PFSK-1 (cell line): ENCODE measurements around the gene CLIC3.

Source experiments
- POLR2AphosphoS5 ChIP-seq: IDR thresholded peaks from 2 replicates; pipeline ENCODE4 v1.6.1; 2012; ENCODE audit warnings: low read depth, mild to moderate bottlenecking, control low read depth, low read length, moderate library complexity
- TF ChIP-seq, protein P1 (sequence below), 2 experiments: IDR thresholded peaks; 2 replicates each; pipeline versions ENCODE4 v1.6.1 to v1.8.0; 2011 to 2012; ENCODE audit warnings: low read depth in 2 of 2, low read length in 2 of 2, control low read depth in 1 of 2, inconsistent platforms in 1 of 2, mild to moderate bottlenecking in 1 of 2, moderate library complexity in 1 of 2; ENCODE audit not compliant: insufficient read depth in 1 of 2

DNA sequence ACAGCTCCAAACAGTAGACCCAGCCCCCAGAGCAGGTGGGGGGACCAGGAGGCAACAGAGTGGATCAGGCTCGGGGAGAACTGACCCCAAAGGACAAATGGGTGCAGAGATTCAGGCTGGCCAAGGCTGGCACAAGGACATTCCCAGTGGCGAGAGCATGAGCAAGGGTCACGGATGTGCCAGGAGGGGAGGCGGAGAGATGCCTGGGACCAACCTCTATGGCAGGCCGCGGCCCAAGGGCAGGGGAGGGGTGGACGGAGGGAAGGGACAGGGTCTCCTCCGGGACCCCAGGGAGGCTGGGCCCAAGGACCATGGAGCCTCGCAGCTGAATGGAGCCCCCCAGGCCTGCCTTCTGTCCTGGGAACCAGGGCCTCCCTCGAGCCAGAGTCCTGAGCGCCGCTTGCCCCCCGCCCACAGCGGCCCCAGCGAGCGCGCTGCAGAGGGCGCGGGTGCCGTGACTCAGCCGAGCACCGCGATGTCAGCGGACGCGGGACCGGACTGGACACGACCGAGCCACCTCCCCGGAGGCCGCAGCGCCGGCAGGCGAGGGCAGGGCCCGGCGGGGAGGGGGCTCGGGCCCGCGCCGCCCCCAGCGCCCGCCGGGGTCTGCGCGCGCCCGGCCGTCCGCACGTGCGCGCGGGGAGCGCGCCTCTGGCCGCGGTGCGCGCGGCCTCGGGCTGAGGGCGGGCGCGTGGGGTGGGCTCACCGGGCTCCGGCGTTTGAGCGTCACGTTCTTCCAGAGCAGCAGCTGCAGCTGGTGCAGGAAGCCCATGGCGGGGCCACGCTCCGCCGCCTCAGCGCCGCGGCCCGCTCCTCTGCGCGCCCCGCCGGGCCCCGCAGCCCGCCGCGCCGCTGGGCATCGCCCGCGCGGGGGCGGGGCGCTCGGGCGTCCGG lies 31.2 kb upstream of the CLIC3 start, which contains the start of gene ABCA2:
- no peak for TF ChIP-seq POLR2AphosphoS5
- TF ChIP-seq, protein P1, sequence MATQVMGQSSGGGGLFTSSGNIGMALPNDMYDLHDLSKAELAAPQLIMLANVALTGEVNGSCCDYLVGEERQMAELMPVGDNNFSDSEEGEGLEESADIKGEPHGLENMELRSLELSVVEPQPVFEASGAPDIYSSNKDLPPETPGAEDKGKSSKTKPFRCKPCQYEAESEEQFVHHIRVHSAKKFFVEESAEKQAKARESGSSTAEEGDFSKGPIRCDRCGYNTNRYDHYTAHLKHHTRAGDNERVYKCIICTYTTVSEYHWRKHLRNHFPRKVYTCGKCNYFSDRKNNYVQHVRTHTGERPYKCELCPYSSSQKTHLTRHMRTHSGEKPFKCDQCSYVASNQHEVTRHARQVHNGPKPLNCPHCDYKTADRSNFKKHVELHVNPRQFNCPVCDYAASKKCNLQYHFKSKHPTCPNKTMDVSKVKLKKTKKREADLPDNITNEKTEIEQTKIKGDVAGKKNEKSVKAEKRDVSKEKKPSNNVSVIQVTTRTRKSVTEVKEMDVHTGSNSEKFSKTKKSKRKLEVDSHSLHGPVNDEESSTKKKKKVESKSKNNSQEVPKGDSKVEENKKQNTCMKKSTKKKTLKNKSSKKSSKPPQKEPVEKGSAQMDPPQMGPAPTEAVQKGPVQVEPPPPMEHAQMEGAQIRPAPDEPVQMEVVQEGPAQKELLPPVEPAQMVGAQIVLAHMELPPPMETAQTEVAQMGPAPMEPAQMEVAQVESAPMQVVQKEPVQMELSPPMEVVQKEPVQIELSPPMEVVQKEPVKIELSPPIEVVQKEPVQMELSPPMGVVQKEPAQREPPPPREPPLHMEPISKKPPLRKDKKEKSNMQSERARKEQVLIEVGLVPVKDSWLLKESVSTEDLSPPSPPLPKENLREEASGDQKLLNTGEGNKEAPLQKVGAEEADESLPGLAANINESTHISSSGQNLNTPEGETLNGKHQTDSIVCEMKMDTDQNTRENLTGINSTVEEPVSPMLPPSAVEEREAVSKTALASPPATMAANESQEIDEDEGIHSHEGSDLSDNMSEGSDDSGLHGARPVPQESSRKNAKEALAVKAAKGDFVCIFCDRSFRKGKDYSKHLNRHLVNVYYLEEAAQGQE (IDR thresholded peaks at IDR 0.05; ENCODE audit: insufficient read depth in 1 of 2, low read depth in 2 of 2, low read length in 2 of 2): no peak
